ENCODE measurements around the gene ORC3. TPM values are rescaled to one million over a fixed set of nuclear protein-coding genes. Genes with fewer than 3 reads are reported as not detected.

ORC3 gene
- total RNA-seq, 1 experiment from 2014 or later, result 52.9 TPM

DNA sequence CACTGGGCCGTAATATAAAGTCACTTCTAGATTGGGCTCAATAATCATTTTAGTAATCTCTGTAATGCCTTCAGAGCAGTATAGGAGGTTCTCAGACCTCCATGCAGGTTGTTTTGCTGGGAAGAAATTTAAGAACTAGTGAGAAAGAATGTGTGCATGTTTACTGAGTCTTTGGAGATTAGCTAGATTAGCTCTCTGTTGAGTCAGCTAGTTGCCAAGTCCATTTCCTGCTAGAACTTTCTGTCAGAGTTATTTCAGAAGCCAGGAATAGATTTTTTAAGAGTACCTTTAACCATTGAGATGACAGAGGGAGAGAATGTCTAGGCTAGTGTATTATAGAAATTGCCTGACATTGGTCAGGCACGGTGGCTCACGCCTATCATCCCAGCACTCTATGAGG lies 33.3 kb downstream of the ORC3 start:
- no peaks in the 10 kb centered on the region for H3K79me2 ChIP-seq (ENCODE audit: insufficient read depth, low read length)
- no peak overlapping the region for H3K27ac ChIP-seq (ENCODE audit: insufficient read length, low read depth, low read length)
- no peaks in the 10 kb centered on the region for H4K20me1 ChIP-seq (ENCODE audit: control insufficient read depth, insufficient read depth, insufficient read length)
- no peak overlapping the region for H2AFZ ChIP-seq (ENCODE audit: low read length)
- H3K9me3 ChIP-seq (ENCODE audit: control insufficient read depth, low read depth, low read length), result no peaks in the 10 kb centered on the region
- TF ChIP-seq, protein P1, sequence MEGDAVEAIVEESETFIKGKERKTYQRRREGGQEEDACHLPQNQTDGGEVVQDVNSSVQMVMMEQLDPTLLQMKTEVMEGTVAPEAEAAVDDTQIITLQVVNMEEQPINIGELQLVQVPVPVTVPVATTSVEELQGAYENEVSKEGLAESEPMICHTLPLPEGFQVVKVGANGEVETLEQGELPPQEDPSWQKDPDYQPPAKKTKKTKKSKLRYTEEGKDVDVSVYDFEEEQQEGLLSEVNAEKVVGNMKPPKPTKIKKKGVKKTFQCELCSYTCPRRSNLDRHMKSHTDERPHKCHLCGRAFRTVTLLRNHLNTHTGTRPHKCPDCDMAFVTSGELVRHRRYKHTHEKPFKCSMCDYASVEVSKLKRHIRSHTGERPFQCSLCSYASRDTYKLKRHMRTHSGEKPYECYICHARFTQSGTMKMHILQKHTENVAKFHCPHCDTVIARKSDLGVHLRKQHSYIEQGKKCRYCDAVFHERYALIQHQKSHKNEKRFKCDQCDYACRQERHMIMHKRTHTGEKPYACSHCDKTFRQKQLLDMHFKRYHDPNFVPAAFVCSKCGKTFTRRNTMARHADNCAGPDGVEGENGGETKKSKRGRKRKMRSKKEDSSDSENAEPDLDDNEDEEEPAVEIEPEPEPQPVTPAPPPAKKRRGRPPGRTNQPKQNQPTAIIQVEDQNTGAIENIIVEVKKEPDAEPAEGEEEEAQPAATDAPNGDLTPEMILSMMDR (conservative IDR thresholded peaks at IDR 0.05), result no peak
- DNase-seq, result no peak
- no peak overlapping the region for H2BK15ac ChIP-seq (ENCODE audit: low read depth, low read length)
- no peaks in the 10 kb centered on the region for H3K79me1 ChIP-seq (ENCODE audit: insufficient read depth, low read depth, low read length, poor library complexity, severe bottlenecking)
- H3K4ac ChIP-seq (ENCODE audit: low read depth, low read length), result no peak overlapping the region
- no peak overlapping the region for H3K4me3 Mint-ChIP-seq
- no peak overlapping the region for H4K91ac ChIP-seq (ENCODE audit: insufficient read length, low read depth, low read length)
- WGBS (ENCODE audit: extremely low coverage, insufficient read length, low lambda C conversion rate), result no CpG with 5 or more reads among the region's 3 CpGs
- no peak overlapping the region for H2BK12ac ChIP-seq (ENCODE audit: insufficient read length, low read depth, low read length)
- no peak overlapping the region for H2AK5ac ChIP-seq (ENCODE audit: insufficient read length, low read length)
- no peak overlapping the region for H2BK5ac ChIP-seq (ENCODE audit: insufficient read length, low read length)
- no peak overlapping the region for H4K5ac ChIP-seq (ENCODE audit: insufficient read length, low read depth, low read length)
- no peak overlapping the region for H2BK20ac ChIP-seq (ENCODE audit: low read depth, low read length, poor library complexity, severe bottlenecking)
- H3K23me2 ChIP-seq (ENCODE audit: insufficient read length, low read depth, low read length, poor library complexity, severe bottlenecking), result no peaks in the 10 kb centered on the region
- no peak overlapping the region for H2BK120ac ChIP-seq (ENCODE audit: low read depth, low read length, poor library complexity, severe bottlenecking)
- H3K27ac Mint-ChIP-seq, result no peak overlapping the region; a peak in 1 of 7 replicates
- no peak overlapping the region for H3K23ac ChIP-seq (ENCODE audit: insufficient read length, low read depth, low read length)
- no peak overlapping the region for H3K56ac ChIP-seq (ENCODE audit: insufficient read length, low read depth, low read length)
- no peaks in the 10 kb centered on the region for H3K27me3 Mint-ChIP-seq (ENCODE audit: low read depth)
- no peak overlapping the region for H3K14ac ChIP-seq (ENCODE audit: insufficient read depth, low read length)
- H3K4me2 ChIP-seq (ENCODE audit: insufficient read depth, insufficient read length, low read length), result no peak overlapping the region
- no peak overlapping the region for H3T11ph ChIP-seq (ENCODE audit: low read length)
- H3K36me3 Mint-ChIP-seq (ENCODE audit: insufficient read depth in 1 of 3, low read depth in 3 of 3), result peaks cover 22 to 52% (median 36%) of the 10 kb centered on the region in 3 experiments; a peak in 6 of 7 replicates
- no peaks in the 10 kb centered on the region for H3K9me3 Mint-ChIP-seq
- no peaks in the 10 kb centered on the region for H3K4me1 Mint-ChIP-seq
- no peak overlapping the region for H3K9ac ChIP-seq (ENCODE audit: extremely low read depth, insufficient read length, low read length)
- no peak overlapping the region for H3K18ac ChIP-seq (ENCODE audit: insufficient read length, low read depth, low read length)
- no peaks in the 10 kb centered on the region for H3K27me3 ChIP-seq (ENCODE audit: insufficient read depth, low read length)
- no peaks in the 10 kb centered on the region for H3K4me1 ChIP-seq (ENCODE audit: insufficient read depth, low read length)
- no peak overlapping the region for H4K8ac ChIP-seq (replicated peaks; ENCODE audit: insufficient read length, low read depth, low read length)
